CD8-positive, alpha-beta memory T cell (primary cell): ENCODE results near the gene AHR. TPM values are rescaled to one million over a fixed set of nuclear protein-coding genes. Genes with fewer than 3 reads are reported as not detected.

Source experiments
- CTCF ChIA-PET: fragments of 350-600 bp; sonication (Branson Sonifier 250); formaldehyde crosslinking; loops from one replicate; lab custom pipeline; 2021; ENCODE audit warnings: antibody characterized with exemption; lab: Charles Lee
- POLR2A ChIA-PET: fragments of 350-600 bp; sonication (Branson Sonifier 250); formaldehyde crosslinking; loops from one replicate; lab custom pipeline; 2021; ENCODE audit warnings: antibody characterized with exemption; lab: Charles Lee
- DNase-seq, 5 donors: peaks; one replicate each; pipeline versions ENCODE4 v3.0.0 to v3.0.0-alpha.2; 2020 to 2022; ENCODE audit warnings: mixed read lengths in 1 of 5
- H3K27ac ChIP-seq: one replicate; pipeline ENCODE4 v1.7.0; 2013; ENCODE audit warnings: low read depth, mild to moderate bottlenecking, low read length, moderate library complexity
- H3K27me3 ChIP-seq: 2 replicates; pipeline ENCODE4 v1.7.0; 2013; ENCODE audit warnings: low read length, mild to moderate bottlenecking; ENCODE audit not compliant: insufficient read depth, poor library complexity, severe bottlenecking
- H3K36me3 ChIP-seq: 2 replicates; pipeline ENCODE4 v1.7.0; 2013; ENCODE audit warnings: mild to moderate bottlenecking, low read length, moderate library complexity; ENCODE audit not compliant: insufficient read depth
- H3K4me1 ChIP-seq: 2 replicates; pipeline ENCODE4 v1.7.0; 2013; ENCODE audit warnings: mild to moderate bottlenecking, low read length, moderate library complexity; ENCODE audit not compliant: insufficient read depth
- H3K4me3 ChIP-seq: 2 replicates; pipeline ENCODE4 v1.7.0; 2013; ENCODE audit warnings: mild to moderate bottlenecking, low read length
- H3K9me3 ChIP-seq: 2 replicates; pipeline ENCODE4 v1.7.0; 2013; ENCODE audit warnings: mild to moderate bottlenecking, low read length
- H3K27ac Mint-ChIP-seq, 8 donors: one replicate each; pipeline ENCODE4 v1.8.0; 2020 to 2021; ENCODE audit warnings: mixed read lengths in 8 of 8, mild to moderate bottlenecking in 6 of 8, inconsistent platforms in 3 of 8, moderate library complexity in 3 of 8
- H3K27me3 Mint-ChIP-seq, 2 donors: one replicate each; pipeline ENCODE4 v1.8.0; 2020 to 2021; ENCODE audit warnings: mixed read lengths in 2 of 2, mild to moderate bottlenecking in 1 of 2, moderate library complexity in 1 of 2
- H3K36me3 Mint-ChIP-seq, 3 donors: one replicate each; pipeline ENCODE4 v1.8.0; 2020 to 2021; ENCODE audit warnings: mixed read lengths in 3 of 3, inconsistent platforms in 1 of 3, mild to moderate bottlenecking in 1 of 3
- H3K4me1 Mint-ChIP-seq, 3 donors: one replicate each; pipeline ENCODE4 v1.8.0; 2020 to 2021; ENCODE audit warnings: mixed read lengths in 3 of 3, inconsistent platforms in 1 of 3, mild to moderate bottlenecking in 1 of 3
- H3K4me3 Mint-ChIP-seq, 7 donors: one replicate each; pipeline ENCODE4 v1.8.0; 2020 to 2021; ENCODE audit warnings: mixed read lengths in 7 of 7, mild to moderate bottlenecking in 6 of 7, moderate library complexity in 4 of 7, inconsistent platforms in 2 of 7
- H3K9me3 Mint-ChIP-seq, 5 donors: one replicate each; pipeline ENCODE4 v1.8.0; 2020 to 2022; ENCODE audit warnings: mixed read lengths in 5 of 5, mild to moderate bottlenecking in 3 of 5, moderate library complexity in 2 of 5, inconsistent platforms in 1 of 5
- polyA plus RNA-seq: library from polyadenylated mRNA; unstranded; fragments of 300-500 nt; fragmentation: Illumina TruSeq; gene quantifications from one replicate; pipeline ENCODE4 v1.2.3, GENCODE V29; 2021
- total RNA-seq, 2 experiments: library from RNA; stranded (reverse); gene quantifications; one replicate each; pipeline ENCODE4 v1.2.3, GENCODE V29; 2021

The AHR gene
- total and polyA plus RNA-seq, 3 experiments from 2014 or later: 7.3 to 54.6 (median 48.9) TPM

- Mint-ChIP-seq H3K27me3 (no peaks in the 10 kb centered on the region), H3K4me1 (peaks cover 7 to 30% (median 30%) of the 10 kb centered on the region in 3 donors), H3K9me3 (no peaks in the 10 kb centered on the region), H3K27ac (peak overlapping the region in 1 of 8 donors; percentile 63), H3K36me3 (peaks cover 0 to 64% (median 21%) of the 10 kb centered on the region in 3 donors), H3K4me3 (no peak overlapping the region)
- no peak for DNase-seq
- Histone ChIP-seq H3K27me3 (no peaks in the 10 kb centered on the region), H3K4me3 (no peak overlapping the region), H3K27ac (no peak overlapping the region), H3K4me1 (no peaks in the 10 kb centered on the region), H3K36me3 (peaks cover 9% of the 10 kb centered on the region), H3K9me3 (no peaks in the 10 kb centered on the region)
- ChIA-PET CTCF (no interaction called here), POLR2A (no interaction called here)
These were observed 30.2 kb downstream of the AHR start for GRCh38 chr7:17328641-17329040.

- Histone ChIP-seq H3K27me3 (no peaks in the 10 kb centered on the region), H3K27ac (no peak overlapping the region), H3K4me3 (no peak overlapping the region), H3K9me3 (no peaks in the 10 kb centered on the region), H3K36me3 (peaks cover 9% of the 10 kb centered on the region), H3K4me1 (no peaks in the 10 kb centered on the region)
- H3K27me3 Mint-ChIP-seq: no peaks in the 10 kb centered on the region
- H3K9me3 Mint-ChIP-seq: no peaks in the 10 kb centered on the region
- ChIA-PET CTCF (no interaction called here), POLR2A (no interaction called here)
- H3K4me3 Mint-ChIP-seq: no peak overlapping the region
- no peak for DNase-seq
- H3K36me3 Mint-ChIP-seq: peaks cover 0 to 67% (median 24%) of the 10 kb centered on the region in 3 donors
- H3K27ac Mint-ChIP-seq: no peak overlapping the region
- H3K4me1 Mint-ChIP-seq: peaks cover 7 to 30% (median 30%) of the 10 kb centered on the region in 3 donors
These were observed 31.0 kb downstream of the AHR start for GRCh38 chr7:17329440-17329839.

- no peak overlapping the region for H3K27ac Mint-ChIP-seq
- H3K9me3 ChIP-seq: no peaks in the 10 kb centered on the region
- H3K27me3 Mint-ChIP-seq: no peaks in the 10 kb centered on the region
- no peaks in the 10 kb centered on the region for H3K27me3 ChIP-seq
- peaks cover 9% of the 10 kb centered on the region for H3K36me3 ChIP-seq
- H3K4me3 ChIP-seq: no peak overlapping the region
- no peaks in the 10 kb centered on the region for H3K9me3 Mint-ChIP-seq
- H3K4me1 Mint-ChIP-seq: peaks cover 2 to 13% (median 9%) of the 10 kb centered on the region in 3 donors
- no peak overlapping the region for H3K27ac ChIP-seq
- no peaks in the 10 kb centered on the region for H3K4me1 ChIP-seq
- H3K4me3 Mint-ChIP-seq: no peak overlapping the region
- no peak for DNase-seq
- POLR2A ChIA-PET: no interaction called here
- CTCF ChIA-PET: no interaction called here
- peaks cover 11 to 75% (median 25%) of the 10 kb centered on the region in 3 donors for H3K36me3 Mint-ChIP-seq
These were observed 33.5 kb downstream of the AHR start for GRCh38 chr7:17331891-17332501.

GRCh38 chr7:17333221-17333620 lies 34.8 kb downstream of the AHR start:
- POLR2A ChIA-PET: no interaction called here
- no peaks in the 10 kb centered on the region for H3K27me3 ChIP-seq
- DNase-seq: no peak
- Mint-ChIP-seq H3K9me3 (peaks cover 0 to 2% (median 0%) of the 10 kb centered on the region in 5 donors), H3K27me3 (no peaks in the 10 kb centered on the region), H3K4me3 (no peak overlapping the region), H3K27ac (peak overlapping the region in 1 of 8 donors; percentile 12), H3K4me1 (peaks cover 2 to 10% (median 6%) of the 10 kb centered on the region in 3 donors), H3K36me3 (peaks cover 14 to 73% (median 28%) of the 10 kb centered on the region in 3 donors)
- H3K4me3 ChIP-seq: no peak overlapping the region
- CTCF ChIA-PET: no interaction called here
- no peaks in the 10 kb centered on the region for H3K4me1 ChIP-seq
- peaks cover 9% of the 10 kb centered on the region for H3K36me3 ChIP-seq
- no peak overlapping the region for H3K27ac ChIP-seq
- no peaks in the 10 kb centered on the region for H3K9me3 ChIP-seq

GRCh38 chr7:17336168-17336567 lies 37.7 kb downstream of the AHR start:
- H3K27ac ChIP-seq: no peak overlapping the region
- H3K4me1 ChIP-seq: no peaks in the 10 kb centered on the region
- Mint-ChIP-seq H3K36me3 (peaks cover 26 to 66% (median 31%) of the 10 kb centered on the region in 3 donors), H3K27ac (no peak overlapping the region), H3K9me3 (peaks cover 0 to 2% (median 0%) of the 10 kb centered on the region in 5 donors), H3K4me1 (peaks cover 0 to 17% (median 16%) of the 10 kb centered on the region in 3 donors), H3K27me3 (no peaks in the 10 kb centered on the region), H3K4me3 (no peak overlapping the region)
- no peak for DNase-seq
- ChIA-PET POLR2A (no interaction called here), CTCF (no interaction called here)
- H3K36me3 ChIP-seq: peaks cover 14% of the 10 kb centered on the region
- H3K27me3 ChIP-seq: no peaks in the 10 kb centered on the region
- H3K9me3 ChIP-seq: no peaks in the 10 kb centered on the region
- H3K4me3 ChIP-seq: no peak overlapping the region

- Mint-ChIP-seq H3K4me3 (no peak overlapping the region), H3K9me3 (peaks cover 0 to 2% (median 0%) of the 10 kb centered on the region in 5 donors), H3K4me1 (peaks cover 4 to 25% (median 24%) of the 10 kb centered on the region in 3 donors), H3K27me3 (no peaks in the 10 kb centered on the region), H3K36me3 (peaks cover 26 to 60% (median 26%) of the 10 kb centered on the region in 3 donors), H3K27ac (no peak overlapping the region)
- Histone ChIP-seq H3K36me3 (peaks cover 7% of the 10 kb centered on the region), H3K27me3 (no peaks in the 10 kb centered on the region), H3K4me1 (no peaks in the 10 kb centered on the region), H3K4me3 (no peak overlapping the region), H3K9me3 (no peaks in the 10 kb centered on the region), H3K27ac (no peak overlapping the region)
- ChIA-PET CTCF (no interaction called here), POLR2A (no interaction called here)
- no peak for DNase-seq
These were observed 40.7 kb downstream of the AHR start for GRCh38 chr7:17339139-17339538.

GRCh38 chr7:17339952-17340351 lies 41.5 kb downstream of the AHR start:
- Histone ChIP-seq H3K36me3 (peaks cover 7% of the 10 kb centered on the region), H3K4me1 (no peaks in the 10 kb centered on the region), H3K27ac (no peak overlapping the region), H3K9me3 (no peaks in the 10 kb centered on the region), H3K27me3 (no peaks in the 10 kb centered on the region), H3K4me3 (no peak overlapping the region)
- Mint-ChIP-seq H3K4me1 (peaks cover 4 to 25% (median 24%) of the 10 kb centered on the region in 3 donors), H3K27me3 (no peaks in the 10 kb centered on the region), H3K27ac (no peak overlapping the region), H3K36me3 (peaks cover 25 to 53% (median 26%) of the 10 kb centered on the region in 3 donors), H3K9me3 (peaks cover 0 to 2% (median 0%) of the 10 kb centered on the region in 5 donors), H3K4me3 (no peak overlapping the region)
- ChIA-PET CTCF (no interaction called here), POLR2A (no interaction called here)
- DNase-seq: no peak

GRCh38 chr7:17340655-17341054 lies 42.2 kb downstream of the AHR start:
- ChIA-PET CTCF (no interaction called here), POLR2A (no interaction called here)
- peaks cover 4 to 25% (median 24%) of the 10 kb centered on the region in 3 donors for H3K4me1 Mint-ChIP-seq
- H3K36me3 ChIP-seq: peaks cover 7% of the 10 kb centered on the region
- H3K4me3 Mint-ChIP-seq: no peak overlapping the region
- H3K4me1 ChIP-seq: no peaks in the 10 kb centered on the region
- DNase-seq: no peak
- no peak overlapping the region for H3K27ac ChIP-seq
- peaks cover 24 to 49% (median 24%) of the 10 kb centered on the region in 3 donors for H3K36me3 Mint-ChIP-seq
- H3K9me3 ChIP-seq: no peaks in the 10 kb centered on the region
- no peaks in the 10 kb centered on the region for H3K27me3 ChIP-seq
- no peaks in the 10 kb centered on the region for H3K27me3 Mint-ChIP-seq
- no peak overlapping the region for H3K4me3 ChIP-seq
- H3K27ac Mint-ChIP-seq: peak overlapping the region in 1 of 8 donors; percentile 26
- peaks cover 0 to 2% (median 0%) of the 10 kb centered on the region in 5 donors for H3K9me3 Mint-ChIP-seq
